COLO829 (cell line): ENCODE measurements around the gene TDRKH.
"Not testable (repeated sequence)": the region's sequence is repeated elsewhere in the genome, so short reads cannot be mapped to it uniquely, and the experiment has no call there.

Source experiments
- DNase-seq: peaks from one replicate; pipeline ENCODE4 v3.0.0; 2012; ENCODE audit warnings: low spot score

The TDRKH gene

GRCh38 chr1:151762941-151763921 is 27.1 kb downstream of the TDRKH start, which contains the start of gene MRPL9:
Gene MRPL9, minus strand, starts transcription at chr1:151763496. Its CDS starts 17 bp downstream, at chr1:151763479.
- DNase-seq, result peak; percentile 94

DNA sequence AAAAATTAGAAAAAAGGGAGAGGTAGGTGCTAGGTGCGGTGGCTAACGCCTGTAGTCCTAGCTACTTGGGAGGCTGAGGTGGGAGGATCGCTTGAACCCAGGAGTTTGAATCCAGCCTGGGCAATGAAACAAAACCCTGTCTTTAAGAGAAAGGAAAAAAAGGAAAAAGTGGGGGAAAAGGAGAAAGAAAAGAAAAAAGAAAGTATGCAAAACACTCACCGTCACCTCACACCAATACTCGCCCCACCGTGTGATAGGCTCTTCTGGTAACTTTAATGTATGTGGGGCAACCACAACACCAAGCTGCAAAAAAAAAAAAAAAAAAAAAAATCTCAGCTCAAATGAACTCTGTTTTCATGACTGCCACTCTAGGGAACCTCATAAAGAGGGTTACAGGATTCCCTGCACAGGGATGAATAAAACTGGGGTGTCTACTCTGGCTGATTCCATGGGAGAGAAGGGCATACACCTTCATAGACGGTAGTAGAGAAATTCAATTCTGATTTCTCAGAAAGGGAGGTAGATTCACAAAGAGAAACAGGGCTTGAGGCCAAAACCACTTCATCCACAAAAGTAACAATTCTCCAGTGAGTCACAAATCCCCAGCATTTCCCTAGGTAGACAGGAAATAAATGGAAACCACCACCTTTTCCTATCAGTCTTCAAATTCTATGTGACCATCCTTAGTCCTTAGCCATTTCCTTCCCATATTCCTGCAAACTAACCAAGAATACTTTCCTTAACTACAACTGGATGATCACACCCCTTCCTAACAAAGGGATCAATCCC is 29.5 kb downstream of the TDRKH start:
- no peak for DNase-seq

GRCh38 chr1:151759241-151759640 is 31.1 kb downstream of the TDRKH start:
- no peak for DNase-seq

- no peak for DNase-seq
Measured at GRCh38 chr1:151756291-151756690, 34.0 kb downstream of the TDRKH start.

GRCh38 chr1:151741516-151741915 is 48.8 kb downstream of the TDRKH start:
- DNase-seq, result no peak

GRCh38 chr1:151739590-151740355 is 50.5 kb downstream of the TDRKH start:
- no peak for DNase-seq

GRCh38 chr1:151737479-151737878 is 52.8 kb downstream of the TDRKH start:
- no peak for DNase-seq

DNA sequence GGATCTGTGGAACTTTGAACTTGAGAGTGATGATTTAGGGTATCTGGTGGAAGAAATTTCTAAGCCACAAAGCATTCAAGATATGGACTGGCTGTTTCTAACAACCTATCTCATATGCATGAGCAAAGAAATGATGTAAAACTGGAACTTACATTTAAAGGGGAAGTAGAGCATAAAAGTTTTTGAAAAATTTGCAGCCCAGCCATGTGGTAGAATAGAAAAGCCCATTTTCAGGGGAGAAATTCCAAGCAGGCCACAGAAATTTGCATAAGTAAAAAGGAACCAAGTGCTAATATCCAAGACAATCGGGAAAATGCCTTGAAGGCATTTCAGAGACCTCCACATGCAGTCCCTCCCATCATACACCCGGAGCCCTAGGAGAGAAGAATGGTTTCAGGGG is 53.3 kb downstream of the TDRKH start:
- DNase-seq, result no peak

- not testable (repeated sequence) for DNase-seq
Measured at GRCh38 chr1:151733995-151734394, 56.3 kb downstream of the TDRKH start.

GRCh38 chr1:151733126-151733525 is 57.2 kb downstream of the TDRKH start:
- DNase-seq, result no peak

- DNase-seq, result no peak
Measured at GRCh38 chr1:151729966-151730291, 60.4 kb downstream of the TDRKH start.

- no peak for DNase-seq
Measured at GRCh38 chr1:151729157-151729965, 60.9 kb downstream of the TDRKH start.

DNA sequence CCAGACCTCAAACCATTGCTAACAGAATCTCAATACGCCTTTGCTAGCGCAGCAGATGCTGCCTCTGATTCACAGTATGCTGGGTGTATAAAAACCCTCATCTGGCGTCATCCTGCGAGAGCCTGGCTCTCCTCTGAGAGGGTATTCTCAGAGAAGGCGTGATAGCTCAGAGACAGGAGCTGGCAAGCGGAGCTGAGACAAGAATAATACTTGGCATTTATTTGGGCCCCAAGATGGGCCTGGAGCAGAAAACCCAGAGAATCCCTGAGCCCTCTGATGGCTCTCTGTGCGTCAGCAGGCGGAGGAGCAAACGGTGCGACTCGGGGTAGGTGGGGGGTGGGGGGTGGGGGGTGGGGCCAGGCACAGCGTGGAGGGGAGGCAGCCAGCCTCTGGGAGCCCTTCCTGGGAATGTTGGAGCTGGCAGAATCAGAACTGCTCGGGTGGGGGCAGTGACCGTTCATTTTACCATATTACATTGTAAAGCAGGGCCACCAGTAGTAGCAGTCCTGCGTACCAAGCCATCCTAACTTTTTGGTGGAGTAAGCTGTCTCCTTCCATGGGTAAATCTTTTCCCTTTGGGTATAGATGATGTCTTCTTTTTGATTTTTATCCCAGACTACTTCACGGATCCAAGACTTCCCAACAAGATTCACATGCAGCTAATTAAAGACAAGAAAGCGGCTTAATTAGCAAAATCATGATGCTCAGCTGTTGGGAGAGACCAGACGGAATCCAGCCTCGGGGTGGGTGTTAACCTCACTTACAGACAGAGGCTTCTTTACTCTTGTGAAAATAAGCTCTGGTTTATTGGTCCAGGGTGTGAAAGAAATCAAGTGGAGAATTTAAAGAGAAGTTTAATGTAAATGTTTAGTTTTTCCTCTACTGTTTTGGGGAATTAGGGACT is 61.9 kb downstream of the TDRKH start:
- no peak for DNase-seq

- no peak for DNase-seq
Measured at GRCh38 chr1:151723726-151724370, 66.5 kb downstream of the TDRKH start.
